GM10266 (cell line): ENCODE results near the gene SEBOX.
"Not testable (repeated sequence)": the region's sequence is repeated elsewhere in the genome, so short reads cannot be mapped to it uniquely, and the experiment has no call there.

ENCODE experiments used
- DNase-seq: peaks from one replicate; pipeline ENCODE4 v3.0.0; 2012; ENCODE audit errors: extremely low spot score
- CTCF ChIP-seq: IDR thresholded peaks from 2 replicates; pipeline ENCODE4 v1.5.1; 2012; ENCODE audit warnings: mild to moderate bottlenecking, low read depth; ENCODE audit not compliant: control insufficient read depth, insufficient read depth; ENCODE audit errors: missing control alignments

Gene SEBOX

GRCh38 chr17:28340374-28340773 lies 24.6 kb downstream of the SEBOX start:
- no peak for DNase-seq
- no peak for TF ChIP-seq CTCF

- no peak for TF ChIP-seq CTCF
- no peak for DNase-seq
Observed at GRCh38 chr17:28339431-28339830, 25.6 kb downstream of the SEBOX start.

GRCh38 chr17:28338769-28339212 lies 26.2 kb downstream of the SEBOX start:
- DNase-seq = not testable (repeated sequence)

GRCh38 chr17:28338056-28338768 lies 26.8 kb downstream of the SEBOX start:
- no peak for DNase-seq
- no peak for TF ChIP-seq CTCF

GRCh38 chr17:28335959-28336871 lies 28.8 kb downstream of the SEBOX start:
- no peak for DNase-seq
- TF ChIP-seq CTCF = no peak

- DNase-seq = peak; percentile 96
- TF ChIP-seq CTCF = no peak
Observed at GRCh38 chr17:28335201-28335958, 29.6 kb downstream of the SEBOX start, which contains the start of the genes IFT20 and TNFAIP1. Gene IFT20 (minus strand): TSS chr17:28335472. CDS start chr17:28331985, 3,487 bp downstream. Gene TNFAIP1 (plus strand): TSS chr17:28335761. CDS start chr17:28339522, 3,761 bp downstream.

GRCh38 chr17:28334666-28335200 lies 30.3 kb downstream of the SEBOX start:
- peak; percentile 17 for TF ChIP-seq CTCF
- DNase-seq = no peak
